OCI-LY1 (cell line): ENCODE measurements around the gene FHL3.

Experiments
- H2AFZ ChIP-seq: fragments of 200-600 bp; sonication (generic), shearing (Covaris generic); 2 replicates; pipeline ENCODE4 v1.6.0; 2014; ENCODE audit warnings: antibody characterized with exemption, mild to moderate bottlenecking, low read length
- H3F3A ChIP-seq: fragments of 200-600 bp; sonication (generic), shearing (Covaris generic); 2 replicates; pipeline ENCODE4 v1.6.0; 2014; ENCODE audit warnings: mild to moderate bottlenecking, antibody characterized with exemption, low read length, moderate library complexity; ENCODE audit not compliant: insufficient read depth
- H3K27ac ChIP-seq: fragments of 200-600 bp; sonication (generic); 2 replicates; pipeline ENCODE4 v1.5.1; 2014; ENCODE audit warnings: low read length, mixed run types, mild to moderate bottlenecking, low read depth; ENCODE audit not compliant: poor library complexity, severe bottlenecking
- H3K27me3 ChIP-seq: fragments of 200-600 bp; sonication (generic); 2 replicates; pipeline ENCODE4 v1.6.0; 2014; ENCODE audit warnings: antibody characterized with exemption, mild to moderate bottlenecking, low read length, moderate library complexity; ENCODE audit not compliant: insufficient read depth
- H3K36me3 ChIP-seq: fragments of 200-600 bp; sonication (generic); 2 replicates; pipeline ENCODE4 v1.6.1; 2014; ENCODE audit warnings: mild to moderate bottlenecking, antibody characterized with exemption, low read length, moderate library complexity, mixed read lengths; ENCODE audit not compliant: insufficient read depth
- H3K4me1 ChIP-seq: fragments of 200-600 bp; sonication (generic); 2 replicates; pipeline ENCODE4 v1.5.1; 2014; ENCODE audit warnings: mild to moderate bottlenecking, low read length, moderate library complexity; ENCODE audit not compliant: insufficient read depth, severe bottlenecking
- H3K4me2 ChIP-seq: fragments of 200-600 bp; sonication (generic), shearing (Covaris generic); 2 replicates; pipeline ENCODE4 v1.6.1; 2014; ENCODE audit warnings: low read length
- H3K4me3 ChIP-seq: fragments of 200-600 bp; sonication (generic); 2 replicates; pipeline ENCODE4 v1.5.1; 2014; ENCODE audit warnings: low read length, low read depth, mild to moderate bottlenecking, mixed read lengths; ENCODE audit not compliant: poor library complexity, severe bottlenecking
- H3K79me2 ChIP-seq: fragments of 200-600 bp; shearing (Covaris generic); 2 replicates; pipeline ENCODE4 v1.6.1; 2016; ENCODE audit warnings: mixed run types, low read length, mixed read lengths; ENCODE audit not compliant: insufficient read depth
- H3K9ac ChIP-seq: fragments of 200-600 bp; sonication (generic), shearing (Covaris generic); 2 replicates; pipeline ENCODE4 v1.6.1; 2014; ENCODE audit warnings: mild to moderate bottlenecking, low read length, mixed read lengths
- H3K9me2 ChIP-seq: fragments of 200-600 bp; sonication (generic), shearing (Covaris generic); 2 replicates; pipeline ENCODE4 v1.6.1; 2014; ENCODE audit warnings: low read depth, mild to moderate bottlenecking, low read length, mixed read lengths
- H3K9me3 ChIP-seq: fragments of 200-600 bp; shearing (Covaris generic); 2 replicates; pipeline ENCODE4 v1.6.1; 2014; ENCODE audit warnings: low read length, mixed read lengths
- H4K20me1 ChIP-seq: fragments of 200-600 bp; sonication (generic), shearing (Covaris generic); 2 replicates; pipeline ENCODE4 v1.6.0; 2016; ENCODE audit warnings: mild to moderate bottlenecking, low read length; ENCODE audit not compliant: insufficient read depth
- CTCF ChIP-seq: fragments of 200-600 bp; sonication (generic), shearing (Covaris generic); IDR thresholded peaks from 2 replicates; pipeline ENCODE4 v1.5.1; 2017; ENCODE audit warnings: mild to moderate bottlenecking, antibody characterized with exemption, low read length, moderate library complexity, mixed read lengths
- EZH2 ChIP-seq: fragments of 200-600 bp; sonication (generic), shearing (Covaris generic); IDR thresholded peaks from 2 replicates; pipeline ENCODE4 v1.8.0; 2017; ENCODE audit warnings: borderline replicate concordance, mixed run types, mild to moderate bottlenecking, antibody characterized with exemption, low read length, moderate library complexity, mixed read lengths

The FHL3 gene

GRCh38 chr1:38046884-38047602, 41.7 kb upstream of the FHL3 start:
- Histone ChIP-seq H3K79me2 (no peaks in the 10 kb centered on the region), H3K9me2 (no peaks in the 10 kb centered on the region), H3K9me3 (no peaks in the 10 kb centered on the region), H2AFZ (no peak overlapping the region), H3K27ac (no peak overlapping the region), H3K4me2 (peak overlapping the region; percentile 65), H4K20me1 (no peaks in the 10 kb centered on the region), H3K9ac (no peak overlapping the region), H3K4me3 (peak overlapping the region; percentile 57), H3K27me3 (no peaks in the 10 kb centered on the region; the same call in 1 of the 2 replicates), H3F3A (no peaks in the 10 kb centered on the region), H3K4me1 (peaks cover 3% of the 10 kb centered on the region), H3K36me3 (no peaks in the 10 kb centered on the region)
- TF ChIP-seq CTCF (no peak), EZH2 (no peak)

GRCh38 chr1:38046333-38046883, 41.1 kb upstream of the FHL3 start, which contains the start of gene POU3F1:
TSS of gene POU3F1 (minus strand) at chr1:38046793. CDS start at chr1:38046743, 50 bp downstream.
- H2AFZ ChIP-seq, result no peak within 1 kb of the TSS
- H3K79me2 ChIP-seq, result no peaks in the 10 kb centered on the region
- H3K27ac ChIP-seq, result no peak within 1 kb of the TSS
- no peaks in the 10 kb centered on the region for H3K36me3 ChIP-seq
- TF ChIP-seq CTCF (no peak), EZH2 (no peak)
- peak within 1 kb of the TSS; percentile 65 for H3K4me2 ChIP-seq
- H3K4me3 ChIP-seq, result peak within 1 kb of the TSS; percentile 57
- peaks cover 2% of the 10 kb centered on the region; the same call in 1 of the 2 replicates for H3K27me3 ChIP-seq
- H3K4me1 ChIP-seq, result peaks cover 3% of the 10 kb centered on the region
- no peaks in the 10 kb centered on the region for H4K20me1 ChIP-seq
- H3K9me2 ChIP-seq, result no peaks in the 10 kb centered on the region
- H3F3A ChIP-seq, result no peaks in the 10 kb centered on the region
- H3K9ac ChIP-seq, result no peak within 1 kb of the TSS
- H3K9me3 ChIP-seq, result no peaks in the 10 kb centered on the region

GRCh38 chr1:38045401-38046332, 40.4 kb upstream of the FHL3 start:
- no peak overlapping the region for H3K4me2 ChIP-seq
- peaks cover 4% of the 10 kb centered on the region; the same call in 1 of the 2 replicates for H3K27me3 ChIP-seq
- TF ChIP-seq EZH2 (no peak), CTCF (no peak)
- H2AFZ ChIP-seq, result no peak overlapping the region
- H3K9me3 ChIP-seq, result no peaks in the 10 kb centered on the region
- H3K36me3 ChIP-seq, result no peaks in the 10 kb centered on the region
- no peak overlapping the region for H3K9ac ChIP-seq
- H3K9me2 ChIP-seq, result no peaks in the 10 kb centered on the region
- H3K4me1 ChIP-seq, result peaks cover 3% of the 10 kb centered on the region
- no peaks in the 10 kb centered on the region for H4K20me1 ChIP-seq
- H3K79me2 ChIP-seq, result no peaks in the 10 kb centered on the region
- no peak overlapping the region for H3K27ac ChIP-seq
- H3F3A ChIP-seq, result no peaks in the 10 kb centered on the region
- H3K4me3 ChIP-seq, result no peak overlapping the region
